Breast epithelium (tissue), 3 donors: ENCODE data around the gene C16orf86.

Source experiments
- POLR2A ChIP-seq: fragments of 450-650 bp; IDR thresholded peaks from one replicate; pipeline ENCODE4 v1.6.1; 2016; ENCODE audit warnings: antibody characterized with exemption, mild to moderate bottlenecking, moderate library complexity
- TF ChIP-seq, protein P1 (sequence below), 3 donors: fragments of 450-650 bp; IDR thresholded peaks; one replicate each; pipeline ENCODE4 v1.5.1; 2016 to 2017; ENCODE audit warnings: antibody characterized with exemption in 3 of 3, mild to moderate bottlenecking in 3 of 3, moderate library complexity in 3 of 3

DNA sequence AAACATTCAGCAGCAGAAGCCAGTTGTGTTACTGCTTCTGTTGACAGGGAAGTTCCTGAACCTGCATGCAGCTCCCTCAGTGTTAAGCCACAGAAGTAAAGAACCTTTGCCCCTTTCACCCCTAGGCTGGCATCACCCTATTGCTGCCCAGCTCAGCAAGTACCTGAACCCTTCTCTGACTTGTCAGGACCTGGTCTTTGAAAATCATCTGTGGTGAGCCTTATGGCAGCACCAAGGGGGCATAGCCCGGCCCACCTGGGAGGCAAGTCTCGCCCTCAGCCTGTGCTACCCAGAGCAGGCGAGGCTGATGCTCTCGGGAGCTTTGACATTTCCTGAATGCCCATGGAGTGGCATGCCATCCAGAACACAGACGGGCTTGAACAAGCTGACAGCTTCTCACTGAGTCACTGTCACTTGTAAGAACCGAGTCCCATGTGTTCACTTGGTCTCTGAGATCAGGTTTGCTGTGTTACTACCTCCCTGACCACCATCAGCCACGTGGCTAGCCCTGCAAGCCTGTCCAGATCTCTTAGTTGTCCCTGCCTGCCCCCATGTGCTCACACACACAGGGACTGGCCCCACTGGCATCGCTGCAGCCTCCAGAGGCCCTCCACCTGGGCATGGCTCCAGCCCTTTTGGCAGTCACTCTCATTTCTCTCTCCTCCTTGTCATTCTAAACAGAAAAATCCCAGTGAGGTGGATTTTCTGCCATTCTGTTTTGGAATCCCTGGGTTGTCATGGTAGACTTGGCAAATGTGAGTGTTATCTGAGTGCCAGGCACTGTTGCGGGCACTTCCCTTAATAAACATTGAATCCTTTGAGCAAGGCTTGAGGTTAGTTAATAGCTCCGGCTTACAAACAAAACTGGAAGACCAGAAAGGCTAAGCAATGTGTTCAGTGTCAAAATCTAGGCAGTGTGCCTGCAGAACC is 24.6 kb upstream of the C16orf86 start:
- TF ChIP-seq, protein P1, sequence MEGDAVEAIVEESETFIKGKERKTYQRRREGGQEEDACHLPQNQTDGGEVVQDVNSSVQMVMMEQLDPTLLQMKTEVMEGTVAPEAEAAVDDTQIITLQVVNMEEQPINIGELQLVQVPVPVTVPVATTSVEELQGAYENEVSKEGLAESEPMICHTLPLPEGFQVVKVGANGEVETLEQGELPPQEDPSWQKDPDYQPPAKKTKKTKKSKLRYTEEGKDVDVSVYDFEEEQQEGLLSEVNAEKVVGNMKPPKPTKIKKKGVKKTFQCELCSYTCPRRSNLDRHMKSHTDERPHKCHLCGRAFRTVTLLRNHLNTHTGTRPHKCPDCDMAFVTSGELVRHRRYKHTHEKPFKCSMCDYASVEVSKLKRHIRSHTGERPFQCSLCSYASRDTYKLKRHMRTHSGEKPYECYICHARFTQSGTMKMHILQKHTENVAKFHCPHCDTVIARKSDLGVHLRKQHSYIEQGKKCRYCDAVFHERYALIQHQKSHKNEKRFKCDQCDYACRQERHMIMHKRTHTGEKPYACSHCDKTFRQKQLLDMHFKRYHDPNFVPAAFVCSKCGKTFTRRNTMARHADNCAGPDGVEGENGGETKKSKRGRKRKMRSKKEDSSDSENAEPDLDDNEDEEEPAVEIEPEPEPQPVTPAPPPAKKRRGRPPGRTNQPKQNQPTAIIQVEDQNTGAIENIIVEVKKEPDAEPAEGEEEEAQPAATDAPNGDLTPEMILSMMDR (IDR thresholded peaks at IDR 0.05), result no peak
- no peak for TF ChIP-seq POLR2A
